ENCODE measurements around the gene FUNDC2.
"Not testable (repeated sequence)": the region's sequence is repeated elsewhere in the genome, so short reads cannot be mapped to it uniquely, and the experiment has no call there.

FUNDC2 gene

GRCh38 chrX:155026727-155027508, at the start of gene FUNDC2:
Gene FUNDC2 (plus strand): TSS chrX:155026844. CDS start chrX:155026939, 95 bp downstream.
- DNase-seq (ENCODE audit: low spot score): peak; percentile 84

- DNase-seq (ENCODE audit: low spot score): no peak
Observed at GRCh38 chrX:154979629-154980028, 47.0 kb upstream of the FUNDC2 start.

- peak; percentile 62 for DNase-seq (ENCODE audit: low spot score)
Observed at GRCh38 chrX:154980330-154981115, 46.1 kb upstream of the FUNDC2 start.

GRCh38 chrX:154981116-154981411, 45.6 kb upstream of the FUNDC2 start:
- DNase-seq (ENCODE audit: low spot score): no peak

GRCh38 chrX:154986826-154987575, 39.6 kb upstream of the FUNDC2 start:
- no peak for DNase-seq (ENCODE audit: low spot score)

GRCh38 chrX:154987940-154988339, 38.7 kb upstream of the FUNDC2 start:
- no peak for DNase-seq (ENCODE audit: low spot score)

GRCh38 chrX:154988719-154989118, 37.9 kb upstream of the FUNDC2 start:
- DNase-seq (ENCODE audit: low spot score): no peak

GRCh38 chrX:154990496-154990895, 36.1 kb upstream of the FUNDC2 start:
- no peak for DNase-seq (ENCODE audit: low spot score)

- no peak for DNase-seq (ENCODE audit: low spot score)
Observed at GRCh38 chrX:154991039-154991438, 35.6 kb upstream of the FUNDC2 start.

- no peak for DNase-seq (ENCODE audit: low spot score)
Observed at GRCh38 chrX:154991476-154991875, 35.2 kb upstream of the FUNDC2 start.

- no peak for DNase-seq (ENCODE audit: low spot score)
Observed at GRCh38 chrX:154998204-154998880, 28.3 kb upstream of the FUNDC2 start.

- no peak for DNase-seq (ENCODE audit: low spot score)
Observed at GRCh38 chrX:155000841-155001240, 25.8 kb upstream of the FUNDC2 start.

- no peak for DNase-seq (ENCODE audit: low spot score)
Observed at GRCh38 chrX:155001873-155002272, 24.8 kb upstream of the FUNDC2 start.

- DNase-seq (ENCODE audit: low spot score): no peak
Observed at GRCh38 chrX:155005190-155005589, 21.5 kb upstream of the FUNDC2 start.

GRCh38 chrX:155006379-155006778, 20.3 kb upstream of the FUNDC2 start:
- DNase-seq (ENCODE audit: low spot score): not testable (repeated sequence)

GRCh38 chrX:155006913-155007671, 19.6 kb upstream of the FUNDC2 start:
- not testable (repeated sequence) for DNase-seq (ENCODE audit: low spot score)

- DNase-seq (ENCODE audit: low spot score): not testable (repeated sequence)
Observed at GRCh38 chrX:155008578-155008977, 18.1 kb upstream of the FUNDC2 start.

- DNase-seq (ENCODE audit: low spot score): no peak
Observed at GRCh38 chrX:155009994-155010472, 16.6 kb upstream of the FUNDC2 start.

GRCh38 chrX:155020591-155020990, 6.1 kb upstream of the FUNDC2 start:
- no peak for DNase-seq (ENCODE audit: low spot score)

GRCh38 chrX:155022585-155022984, 4.1 kb upstream of the FUNDC2 start, which contains the start of gene F8:
Gene F8 (minus strand): TSS chrX:155022723. CDS start chrX:155022552, 171 bp downstream.
- no peak for DNase-seq (ENCODE audit: low spot score)

All from LoVo (cell line).